HEK293 (cell line): Measurements from ENCODE around the gene OVOL1.
"Not testable (repeated sequence)": the region's sequence is repeated elsewhere in the genome, so short reads cannot be mapped to it uniquely, and the experiment has no call there.

Experiments used
- CTCF ChIA-PET: fragments of 350-600 bp; formaldehyde crosslinking; extraction: SDS; loops from one replicate; lab custom pipeline; 2021; ENCODE audit warnings: antibody characterized with exemption; lab: Yijun Ruan, JAX
- POLR2A ChIA-PET: fragments of 300-600 bp; formaldehyde crosslinking; extraction: SDS; loops from one replicate; lab custom pipeline; 2020; ENCODE audit warnings: antibody characterized with exemption, inconsistent platforms; lab: Yijun Ruan, JAX
- H3K27ac ChIP-seq: fragments of 200-500 bp; sonication (Bioruptor generic); 2 replicates; pipeline ENCODE4 v1.5.1; 2014; ENCODE audit warnings: low read depth, low read length, control low read depth, inconsistent platforms; ENCODE audit errors: extremely low read depth
- H3K36me3 ChIP-seq, 2 experiments: fragments of 200-500 bp in 1 of 2; sonication (Bioruptor generic) in 1 of 2; 1 replicate in 1 of 2; 2 replicates in 1 of 2; pipeline ENCODE4 v1.5.1; 2014 to 2017; ENCODE audit warnings: inconsistent platforms in 2 of 2, low read length in 2 of 2; ENCODE audit not compliant: control insufficient read depth in 2 of 2, insufficient read depth in 1 of 2
- H3K4me1 ChIP-seq: fragments of 200-500 bp; sonication (Bioruptor generic); 2 replicates; pipeline ENCODE4 v1.5.1; 2014; ENCODE audit warnings: mild to moderate bottlenecking, low read length, inconsistent platforms; ENCODE audit not compliant: control insufficient read depth, insufficient read depth
- H3K4me3 ChIP-seq: 2 replicates; pipeline ENCODE4 v1.5.1; 2011; ENCODE audit warnings: low read depth, mild to moderate bottlenecking, control low read depth, low read length, moderate library complexity
- H3K9me3 ChIP-seq: fragments of 200-500 bp; sonication (Bioruptor generic); 2 replicates; pipeline ENCODE4 v1.5.1; 2014; ENCODE audit warnings: low read depth, low read length, inconsistent platforms; ENCODE audit not compliant: control insufficient read depth, insufficient read depth
- BCL11B ChIP-seq: fragments of 450-650 bp; formaldehyde crosslinking; IDR thresholded peaks from 2 replicates; pipeline ENCODE4 v1.5.1; 2016; ENCODE audit warnings: low read depth, missing biosample characterization, missing genetic modification characterization
- EGR2 ChIP-seq: fragments of 450-650 bp; formaldehyde crosslinking; IDR thresholded peaks from 2 replicates; pipeline ENCODE4 v1.5.1; 2016; ENCODE audit warnings: low read depth, missing biosample characterization, missing genetic modification characterization
- SP3 ChIP-seq: fragments of 450-650 bp; formaldehyde crosslinking; IDR thresholded peaks from 2 replicates; pipeline ENCODE4 v1.5.1; 2016; ENCODE audit warnings: missing biosample characterization, missing genetic modification characterization
- SP7 ChIP-seq: fragments of 450-650 bp; formaldehyde crosslinking; IDR thresholded peaks from 2 replicates; pipeline ENCODE4 v1.5.1; 2016; ENCODE audit warnings: missing biosample characterization, missing genetic modification characterization
- ZBTB21 ChIP-seq: fragments of 450-650 bp; formaldehyde crosslinking; IDR thresholded peaks from 2 replicates; pipeline ENCODE4 v1.5.1; 2017; ENCODE audit warnings: missing biosample characterization, missing genetic modification characterization
- ZBTB49 ChIP-seq: fragments of 450-650 bp; formaldehyde crosslinking; IDR thresholded peaks from 2 replicates; pipeline ENCODE4 v1.5.1; 2016; ENCODE audit warnings: missing biosample characterization, missing genetic modification characterization, low read depth
- ZFP3 ChIP-seq: fragments of 450-650 bp; formaldehyde crosslinking; IDR thresholded peaks from 2 replicates; pipeline ENCODE4 v1.5.1; 2016; ENCODE audit warnings: low read depth, missing biosample characterization, missing genetic modification characterization
- ZIC2 ChIP-seq: fragments of 450-650 bp; formaldehyde crosslinking; IDR thresholded peaks from 2 replicates; pipeline ENCODE4 v1.5.1; 2016; ENCODE audit warnings: missing biosample characterization, missing genetic modification characterization
- ZNF23 ChIP-seq: fragments of 450-650 bp; formaldehyde crosslinking; IDR thresholded peaks from 2 replicates; pipeline ENCODE4 v1.5.1; 2016; ENCODE audit warnings: missing biosample characterization, missing genetic modification characterization, borderline replicate concordance
- ZNF423 ChIP-seq: fragments of 450-650 bp; formaldehyde crosslinking; IDR thresholded peaks from 2 replicates; pipeline ENCODE4 v1.5.1; 2016; ENCODE audit warnings: missing biosample characterization, missing genetic modification characterization
- ZNF433 ChIP-seq: fragments of 450-650 bp; formaldehyde crosslinking; IDR thresholded peaks from 2 replicates; pipeline ENCODE4 v1.5.1; 2016; ENCODE audit warnings: missing biosample characterization, missing genetic modification characterization, low read depth
- ZNF501 ChIP-seq: fragments of 450-650 bp; formaldehyde crosslinking; IDR thresholded peaks from 2 replicates; pipeline ENCODE4 v1.5.1; 2016; ENCODE audit warnings: missing biosample characterization, missing genetic modification characterization
- ZNF600 ChIP-seq: fragments of 450-650 bp; formaldehyde crosslinking; IDR thresholded peaks from 2 replicates; pipeline ENCODE4 v1.5.1; 2016; ENCODE audit warnings: missing biosample characterization, missing genetic modification characterization
- ZNF621 ChIP-seq: fragments of 450-650 bp; formaldehyde crosslinking; IDR thresholded peaks from 2 replicates; pipeline ENCODE4 v1.5.1; 2017; ENCODE audit warnings: missing biosample characterization, missing genetic modification characterization
- ZNF843 ChIP-seq: fragments of 450-650 bp; formaldehyde crosslinking; IDR thresholded peaks from 2 replicates; pipeline ENCODE4 v1.5.1; 2016; ENCODE audit warnings: missing biosample characterization, missing genetic modification characterization
- TF ChIP-seq, protein P1 (sequence below): fragments of 450-650 bp; formaldehyde crosslinking; conservative IDR thresholded peaks from 2 replicates; pipeline ENCODE4 v1.5.1; 2016; ENCODE audit warnings: low read depth, missing biosample characterization, missing genetic modification characterization
- TF ChIP-seq, protein P2 (sequence below): fragments of 450-650 bp; formaldehyde crosslinking; IDR thresholded peaks from 2 replicates; pipeline ENCODE4; 2016; ENCODE audit warnings: missing biosample characterization, missing genetic modification characterization

Gene OVOL1

DNA sequence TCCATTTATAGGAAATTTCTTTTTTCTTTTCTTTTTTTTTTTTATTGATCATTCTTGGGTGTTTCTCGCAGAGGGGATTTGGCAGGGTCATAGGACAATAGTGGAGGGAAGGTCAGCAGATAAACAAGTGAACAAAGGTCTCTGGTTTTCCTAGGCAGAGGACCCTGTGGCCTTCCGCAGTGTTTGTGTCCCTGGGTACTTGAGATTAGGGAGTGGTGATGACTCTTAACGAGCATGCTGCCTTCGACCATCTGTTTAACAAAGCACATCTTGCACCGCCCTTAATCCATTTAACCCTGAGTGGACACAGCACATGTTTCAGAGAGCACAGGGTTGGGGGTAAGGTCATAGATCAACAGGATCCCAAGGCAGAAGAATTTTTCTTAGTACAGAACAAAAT is 24.7 kb upstream of the OVOL1 start:
- H3K4me3 ChIP-seq, H3K27ac ChIP-seq, H3K9me3 ChIP-seq, POLR2A ChIA-PET, H3K36me3 ChIP-seq, H3K4me1 ChIP-seq: not testable (repeated sequence)
- CTCF ChIA-PET, result interaction anchor here (1.3 to 1.6 kb wide), 2 partner anchors 8 to 18 kb away, joined by 4 to 12 read pairs; partner anchors contain the start of gene AP5B1

DNA sequence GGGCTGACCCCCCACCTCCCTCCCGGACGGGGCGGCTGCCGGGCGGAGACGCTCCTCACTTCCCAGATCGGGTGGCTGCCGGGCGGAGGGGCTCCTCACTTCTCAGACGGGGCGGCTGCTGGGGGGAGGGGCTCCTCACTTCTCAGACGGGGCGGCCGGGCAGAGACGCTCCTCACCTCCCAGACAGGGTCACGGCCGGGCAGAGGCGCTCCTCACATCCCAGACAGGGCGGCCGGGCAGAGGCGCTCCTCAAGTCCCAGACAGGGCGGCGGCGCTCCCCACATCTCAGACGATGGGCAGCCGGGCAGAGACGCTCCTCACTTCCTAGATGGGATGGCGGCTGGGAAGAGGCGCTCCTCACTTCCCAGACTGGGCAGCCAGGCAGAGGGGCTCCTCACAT is 24.0 kb upstream of the OVOL1 start:
- H3K4me1 ChIP-seq, H3K36me3 ChIP-seq, H3K9me3 ChIP-seq, CTCF ChIA-PET, POLR2A ChIA-PET, H3K4me3 ChIP-seq, H3K27ac ChIP-seq: not testable (repeated sequence)

- TF ChIP-seq EGR2 (tag by site-specific recombination), result no peak
- TF ChIP-seq ZBTB21 (tag by site-specific recombination), result no peak
Observed at GRCh38 chr11:65764434-65764833, 22.4 kb upstream of the OVOL1 start.

GRCh38 chr11:65766535-65766934 is 20.3 kb upstream of the OVOL1 start:
- no peaks in the 10 kb centered on the region for H3K4me1 ChIP-seq
- H3K4me3 ChIP-seq, result no peak overlapping the region
- H3K27ac ChIP-seq, result no peak overlapping the region
- no peaks in the 10 kb centered on the region for H3K9me3 ChIP-seq
- CTCF ChIA-PET, result interaction anchor here (0.6 to 2.4 kb wide), 3 partner anchors 12 to 18 kb away, joined by 3 to 10 read pairs (median 3); no protein-coding TSS in a partner anchor
- POLR2A ChIA-PET, result no interaction called here
- no peaks in the 10 kb centered on the region for H3K36me3 ChIP-seq
- TF ChIP-seq ZNF433 (no peak), ZFP3 (no peak), ZBTB21 (tag by site-specific recombination) (no peak), SP7 (peak; percentile 86)

More at GRCh38 chr11:65764434-65764833, 22.4 kb upstream of the OVOL1 start:
- Histone ChIP-seq H3K9me3 (no peaks in the 10 kb centered on the region), H3K4me1 (no peaks in the 10 kb centered on the region), H3K27ac (no peak overlapping the region), H3K4me3 (no peak overlapping the region), H3K36me3 (no peaks in the 10 kb centered on the region)
- CTCF ChIA-PET, result interaction anchor here (0.7 to 0.9 kb wide), 3 partner anchors 10 to 20 kb away, joined by 3 read pairs; no protein-coding TSS in a partner anchor
- POLR2A ChIA-PET, result interaction anchor here (1.2 kb wide), 1 partner anchor 94 kb away, joined by 3 read pairs; no protein-coding TSS in a partner anchor

DNA sequence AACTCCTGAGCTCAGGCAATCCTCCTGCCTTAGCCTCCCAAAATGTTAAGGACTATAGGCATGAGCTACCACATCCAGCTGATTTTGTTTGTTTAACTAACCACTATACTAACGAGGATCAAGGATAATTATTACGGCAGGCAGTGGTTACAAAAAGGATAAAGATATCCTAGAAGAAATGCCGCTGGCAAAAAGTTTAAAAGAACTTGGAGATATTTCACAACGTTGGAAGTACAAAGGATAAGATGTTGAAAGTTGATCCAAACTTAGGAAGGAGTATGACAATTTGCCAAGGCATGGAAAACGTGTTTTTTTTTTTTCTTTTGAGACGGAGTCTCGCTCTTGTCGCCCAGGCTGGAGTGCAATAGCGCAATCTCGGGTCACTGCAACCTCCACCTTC is 19.5 kb upstream of the OVOL1 start:
- Histone ChIP-seq H3K9me3 (no peaks in the 10 kb centered on the region), H3K4me3 (no peak overlapping the region), H3K4me1 (no peaks in the 10 kb centered on the region), H3K36me3 (no peaks in the 10 kb centered on the region), H3K27ac (no peak overlapping the region)
- ChIA-PET POLR2A (no interaction called here), CTCF (interaction anchor here (0.6 to 2.4 kb wide), 6 partner anchors 9 to 91 kb away, joined by 3 to 10 read pairs (median 3); partner anchors contain the start of gene KAT5)
- TF ChIP-seq ZBTB49 (tag by site-specific recombination), result no peak
- TF ChIP-seq ZNF501 (tag by site-specific recombination), result no peak
- TF ChIP-seq SP3 (tag by site-specific recombination), result no peak
- TF ChIP-seq ZIC2 (tag by site-specific recombination), result no peak
- no peak for TF ChIP-seq ZNF621
- TF ChIP-seq ZNF23 (tag by site-specific recombination), result no peak
- TF ChIP-seq, protein P1, sequence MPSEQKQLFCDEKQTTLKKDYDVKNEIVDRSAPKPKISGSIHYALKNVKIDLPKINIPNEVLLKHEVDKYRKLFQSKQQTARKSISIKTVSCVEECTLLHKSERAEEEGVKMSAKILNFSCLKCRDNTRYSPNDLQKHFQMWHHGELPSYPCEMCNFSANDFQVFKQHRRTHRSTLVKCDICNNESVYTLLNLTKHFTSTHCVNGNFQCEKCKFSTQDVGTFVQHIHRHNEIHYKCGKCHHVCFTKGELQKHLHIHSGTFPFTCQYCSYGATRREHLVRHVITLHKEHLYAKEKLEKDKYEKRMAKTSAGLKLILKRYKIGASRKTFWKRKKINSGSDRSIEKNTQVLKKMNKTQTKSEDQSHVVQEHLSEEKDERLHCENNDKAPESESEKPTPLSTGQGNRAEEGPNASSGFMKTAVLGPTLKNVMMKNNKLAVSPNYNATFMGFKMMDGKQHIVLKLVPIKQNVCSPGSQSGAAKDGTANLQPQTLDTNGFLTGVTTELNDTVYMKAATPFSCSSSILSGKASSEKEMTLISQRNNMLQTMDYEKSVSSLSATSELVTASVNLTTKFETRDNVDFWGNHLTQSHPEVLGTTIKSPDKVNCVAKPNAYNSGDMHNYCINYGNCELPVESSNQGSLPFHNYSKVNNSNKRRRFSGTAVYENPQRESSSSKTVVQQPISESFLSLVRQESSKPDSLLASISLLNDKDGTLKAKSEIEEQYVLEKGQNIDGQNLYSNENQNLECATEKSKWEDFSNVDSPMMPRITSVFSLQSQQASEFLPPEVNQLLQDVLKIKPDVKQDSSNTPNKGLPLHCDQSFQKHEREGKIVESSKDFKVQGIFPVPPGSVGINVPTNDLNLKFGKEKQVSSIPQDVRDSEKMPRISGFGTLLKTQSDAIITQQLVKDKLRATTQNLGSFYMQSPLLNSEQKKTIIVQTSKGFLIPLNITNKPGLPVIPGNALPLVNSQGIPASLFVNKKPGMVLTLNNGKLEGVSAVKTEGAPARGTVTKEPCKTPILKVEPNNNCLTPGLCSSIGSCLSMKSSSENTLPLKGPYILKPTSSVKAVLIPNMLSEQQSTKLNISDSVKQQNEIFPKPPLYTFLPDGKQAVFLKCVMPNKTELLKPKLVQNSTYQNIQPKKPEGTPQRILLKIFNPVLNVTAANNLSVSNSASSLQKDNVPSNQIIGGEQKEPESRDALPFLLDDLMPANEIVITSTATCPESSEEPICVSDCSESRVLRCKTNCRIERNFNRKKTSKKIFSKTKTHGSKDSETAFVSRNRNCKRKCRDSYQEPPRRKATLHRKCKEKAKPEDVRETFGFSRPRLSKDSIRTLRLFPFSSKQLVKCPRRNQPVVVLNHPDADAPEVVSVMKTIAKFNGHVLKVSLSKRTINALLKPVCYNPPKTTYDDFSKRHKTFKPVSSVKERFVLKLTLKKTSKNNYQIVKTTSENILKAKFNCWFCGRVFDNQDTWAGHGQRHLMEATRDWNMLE (tag by site-specific recombination), result no peak
- TF ChIP-seq ZNF600 (tag by site-specific recombination), result no peak
- TF ChIP-seq ZNF843, result no peak
- TF ChIP-seq BCL11B (tag by site-specific recombination), result no peak
- TF ChIP-seq, protein P2, sequence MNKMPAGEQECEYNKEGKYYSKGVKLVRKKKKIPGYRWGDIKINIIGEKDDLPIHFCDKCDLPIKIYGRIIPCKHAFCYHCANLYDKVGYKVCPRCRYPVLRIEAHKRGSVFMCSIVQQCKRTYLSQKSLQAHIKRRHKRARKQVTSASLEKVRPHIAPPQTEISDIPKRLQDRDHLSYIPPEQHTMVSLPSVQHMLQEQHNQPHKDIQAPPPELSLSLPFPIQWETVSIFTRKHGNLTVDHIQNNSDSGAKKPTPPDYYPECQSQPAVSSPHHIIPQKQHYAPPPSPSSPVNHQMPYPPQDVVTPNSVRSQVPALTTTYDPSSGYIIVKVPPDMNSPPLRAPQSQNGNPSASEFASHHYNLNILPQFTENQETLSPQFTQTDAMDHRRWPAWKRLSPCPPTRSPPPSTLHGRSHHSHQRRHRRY, result no peak
- no peak for TF ChIP-seq ZNF423
